Kasumi-1 (cell line): ENCODE measurements around the gene ATG16L2.
"Not testable (repeated sequence)": the region's sequence is repeated elsewhere in the genome, so short reads cannot be mapped to it uniquely, and the experiment has no call there.

Source experiments
- DNase-seq, 2 experiments: peaks; one replicate each; lab custom pipeline; 2025; lab: John Stamatoyannopoulos, UW

ATG16L2 gene

GRCh38 chr11:72779495-72780128, 34.6 kb upstream of the ATG16L2 start:
- DNase-seq, result no peak

DNA sequence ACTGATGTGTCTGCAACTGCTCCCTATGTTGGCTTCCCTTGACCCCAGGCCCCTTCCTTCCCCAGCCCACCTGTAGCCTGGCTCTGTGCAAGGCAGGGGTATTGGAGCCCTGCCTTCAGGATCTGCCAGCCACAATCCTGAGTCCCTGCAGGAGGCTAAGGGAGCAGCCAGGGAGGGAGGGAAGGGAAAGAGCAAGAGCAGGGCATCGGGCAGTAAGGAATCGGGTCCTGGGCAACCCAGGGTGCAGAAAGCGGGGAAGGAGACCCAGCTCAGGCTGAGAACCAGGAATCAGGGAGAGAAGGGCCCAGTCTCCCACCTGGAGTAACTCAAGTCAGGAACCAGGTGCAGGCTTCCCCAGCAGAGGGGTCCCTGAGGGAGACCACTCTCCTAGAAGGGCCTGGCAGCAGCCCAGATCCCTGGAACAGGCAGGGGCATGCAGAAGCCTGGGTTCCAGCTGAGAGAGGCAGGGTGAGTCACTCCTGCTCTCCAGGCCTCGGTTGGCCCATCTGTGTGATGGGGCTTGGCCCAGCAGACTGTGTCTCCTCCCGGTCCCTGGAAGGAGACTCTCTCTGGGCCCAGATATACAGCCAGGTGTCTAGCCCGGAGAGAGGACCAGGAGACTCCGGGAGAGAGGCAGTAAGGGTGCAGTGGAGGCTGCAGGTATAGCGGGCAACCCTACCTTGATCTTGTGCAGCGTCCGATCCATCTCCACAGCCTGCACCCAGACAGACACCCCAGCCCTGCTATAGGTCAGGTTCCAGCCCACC, 33.7 kb upstream of the ATG16L2 start:
- DNase-seq, result no peak

- DNase-seq, result no peak
Observed at GRCh38 chr11:72781063-72781312, 33.2 kb upstream of the ATG16L2 start.

DNA sequence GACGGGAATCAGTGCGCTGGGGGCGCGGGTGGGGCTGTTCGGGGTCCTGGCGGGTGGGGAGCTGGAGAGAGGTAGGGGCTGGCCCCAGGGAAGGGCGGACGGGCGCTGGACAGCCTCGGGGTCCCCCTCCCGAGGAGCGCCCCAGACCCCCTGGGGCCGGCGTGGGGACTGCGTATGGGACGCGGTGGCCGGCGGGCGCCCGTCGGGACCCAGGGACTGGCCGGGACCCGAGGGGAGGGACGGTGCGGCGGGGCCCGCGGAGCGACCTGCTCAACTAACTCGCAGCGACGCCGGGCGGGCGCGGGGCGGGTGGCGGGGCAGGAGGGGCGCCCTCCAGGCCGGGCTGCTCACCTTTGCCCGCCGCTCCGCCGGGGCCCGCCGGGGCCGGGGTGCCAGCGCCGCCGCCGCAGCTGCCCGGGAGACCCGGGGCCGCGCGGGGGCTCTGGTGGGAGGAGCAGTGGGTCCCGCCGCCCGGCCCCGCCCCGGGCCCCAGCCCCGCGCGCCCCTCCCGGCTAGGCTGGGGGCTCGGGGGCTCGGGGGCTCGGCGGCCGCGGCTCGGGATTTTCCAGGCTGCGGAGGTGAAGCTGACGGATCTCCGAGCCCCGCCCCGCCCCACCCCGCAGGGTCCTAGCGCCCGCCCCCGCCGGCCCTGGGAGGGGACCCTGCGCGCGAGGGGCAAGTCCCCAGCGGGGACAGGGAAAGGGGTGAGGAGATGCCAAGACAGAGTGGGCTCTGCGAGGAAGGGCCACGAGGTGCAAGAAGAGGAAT, 32.7 kb upstream of the ATG16L2 start:
- DNase-seq, result no peak

- DNase-seq, result no peak
Observed at GRCh38 chr11:72782081-72782920, 31.9 kb upstream of the ATG16L2 start.

DNA sequence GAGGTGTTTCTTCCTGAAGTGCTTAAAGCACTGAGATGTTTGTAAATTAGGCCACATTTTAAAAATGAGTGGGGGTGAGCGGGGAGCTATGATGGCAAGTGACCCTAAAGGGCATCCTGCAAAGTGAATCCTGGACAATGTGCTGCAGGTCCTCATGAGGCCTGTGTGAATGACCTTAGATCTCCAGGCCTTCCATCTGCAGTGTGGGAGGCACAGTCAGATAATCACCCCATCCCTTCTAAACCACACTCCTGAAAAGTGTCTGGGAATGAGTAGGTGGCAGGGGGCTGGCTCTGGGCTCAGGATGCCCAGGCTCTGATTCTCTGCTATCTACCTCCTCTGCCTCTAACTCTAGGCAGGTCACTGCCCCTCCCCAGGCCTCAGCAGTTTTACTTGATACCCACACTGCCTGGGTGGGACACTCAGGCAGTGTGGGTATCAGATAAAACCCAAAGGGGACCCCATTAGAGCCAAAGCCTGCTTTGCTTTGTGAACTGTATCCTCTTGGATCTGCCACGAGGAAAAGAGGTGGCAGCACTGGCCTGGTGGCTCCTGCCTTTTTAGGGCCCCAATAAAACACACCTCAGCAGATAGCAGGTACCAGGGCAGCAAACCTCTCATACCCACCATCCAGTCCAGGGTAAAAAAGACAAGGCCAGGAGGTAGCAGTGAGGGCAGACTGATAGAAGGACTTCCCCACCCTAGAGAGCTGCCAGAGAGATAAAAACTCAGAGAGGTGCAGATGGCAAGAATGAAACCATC, 30.9 kb upstream of the ATG16L2 start:
- no peak for DNase-seq

GRCh38 chr11:72784662-72785061, 29.5 kb upstream of the ATG16L2 start:
- no peak for DNase-seq

GRCh38 chr11:72786305-72787215, 27.7 kb upstream of the ATG16L2 start:
- DNase-seq, result peak; percentile 59 to 81

DNA sequence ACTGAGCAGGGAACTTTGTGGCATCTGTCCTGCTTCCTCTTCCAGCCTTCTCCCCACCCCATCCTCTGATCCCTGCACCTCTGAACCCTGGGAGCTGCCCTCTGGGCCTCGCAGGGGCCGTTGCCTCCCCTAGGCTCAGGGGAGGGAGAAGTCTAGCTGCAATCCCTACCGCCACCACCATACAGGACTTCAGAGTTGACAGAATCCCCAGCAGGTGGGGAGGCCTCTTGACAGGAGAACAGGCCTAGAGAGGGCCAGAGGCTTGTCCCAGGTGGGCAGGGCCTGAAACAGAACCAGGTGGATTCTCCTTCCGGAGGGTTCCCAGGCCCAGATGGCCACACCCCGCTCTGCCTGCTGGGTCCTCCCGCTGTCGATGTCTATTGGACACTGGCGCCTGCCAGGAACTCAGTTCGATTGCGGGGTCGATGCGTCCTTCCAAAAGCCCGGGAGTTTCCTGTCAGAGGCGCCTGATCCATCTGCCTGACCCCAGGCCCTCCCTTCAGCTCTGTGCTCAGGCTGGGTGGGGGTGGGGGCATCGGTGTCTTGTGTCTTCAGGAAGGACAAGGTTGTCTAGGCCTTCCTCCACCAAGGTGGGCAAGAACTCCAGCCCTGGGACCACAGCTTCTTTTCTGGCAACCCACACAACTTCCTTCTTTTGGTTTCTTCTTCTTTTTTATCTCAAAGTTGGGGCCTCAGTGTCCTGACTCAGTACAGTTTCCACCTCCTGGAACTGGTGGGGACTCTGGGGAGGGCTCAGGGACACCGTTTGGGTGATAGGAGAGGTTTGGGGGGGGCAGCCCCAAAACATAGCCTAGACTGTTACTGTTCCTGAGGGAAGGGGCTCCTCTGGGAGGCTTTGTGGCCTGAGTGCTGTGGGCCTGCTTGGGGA, 26.8 kb upstream of the ATG16L2 start:
- peak; percentile 76 to 81 for DNase-seq

DNA sequence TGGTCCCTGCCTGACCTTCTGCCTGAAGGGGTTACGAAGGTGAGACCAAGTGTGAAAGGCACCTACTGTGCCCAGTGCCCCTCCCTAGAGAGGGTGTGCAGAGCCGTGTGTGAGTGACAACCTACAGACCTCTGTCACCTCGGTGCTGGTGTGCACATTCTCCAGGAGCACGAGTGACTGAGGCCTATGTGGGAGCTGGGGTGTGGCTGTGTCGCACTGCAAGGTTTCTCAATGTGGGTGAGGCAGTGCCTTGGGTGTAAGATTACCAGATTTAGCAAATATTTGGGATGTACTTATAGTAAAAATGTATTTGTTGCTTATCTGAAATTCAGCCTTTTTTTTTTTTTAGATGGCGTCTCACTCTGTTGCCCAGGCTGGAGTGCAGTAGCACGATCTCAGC, 26.0 kb upstream of the ATG16L2 start:
- DNase-seq, result no peak

- DNase-seq, result no peak
Observed at GRCh38 chr11:72789493-72790131, 24.6 kb upstream of the ATG16L2 start.

DNA sequence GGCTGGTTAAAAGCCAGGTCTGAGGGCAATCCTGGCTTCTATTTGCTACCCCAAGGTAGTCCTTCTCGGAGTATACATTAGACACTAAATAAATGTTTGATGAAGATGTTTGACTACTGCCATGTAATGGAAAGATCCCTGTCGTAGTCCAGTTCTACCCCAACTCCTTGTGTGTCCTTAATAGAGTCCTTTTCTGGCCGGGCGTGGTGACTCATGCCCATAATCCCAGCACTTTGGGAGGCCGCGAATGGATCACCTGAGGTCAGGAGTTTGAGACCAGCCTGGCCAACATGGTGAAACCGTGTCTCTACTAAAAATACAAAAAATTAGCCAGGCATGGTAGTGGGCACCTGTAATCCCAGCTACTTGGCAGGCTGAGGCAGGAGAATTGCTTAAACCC, 23.0 kb upstream of the ATG16L2 start:
- DNase-seq, result not testable (repeated sequence)

GRCh38 chr11:72792437-72793021, 21.7 kb upstream of the ATG16L2 start:
- no peak for DNase-seq

DNA sequence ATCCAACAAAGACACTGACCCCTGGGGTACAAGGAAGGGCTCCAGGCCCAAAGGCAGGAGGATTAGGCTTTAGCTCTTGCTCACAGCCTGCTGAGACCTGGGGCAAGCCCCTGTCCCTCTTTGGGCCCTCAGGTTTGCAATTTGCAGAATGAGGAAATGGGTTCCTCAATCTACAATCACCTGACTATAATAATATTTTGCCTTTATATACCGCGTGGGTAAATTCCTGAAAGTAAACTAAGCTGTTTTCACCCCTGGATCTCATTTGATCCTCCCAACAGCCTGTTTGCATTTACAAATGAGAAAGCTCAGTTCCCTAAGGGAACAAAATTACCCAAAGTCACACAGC, 21.2 kb upstream of the ATG16L2 start:
- DNase-seq, result no peak

- DNase-seq, result peak; percentile 93 to 96
Observed at GRCh38 chr11:72793425-72794367, 20.5 kb upstream of the ATG16L2 start, which contains the start of gene STARD10. TSS of gene STARD10 (minus strand) at chr11:72794047. CDS start at chr11:72781181, 12,866 bp downstream.

DNA sequence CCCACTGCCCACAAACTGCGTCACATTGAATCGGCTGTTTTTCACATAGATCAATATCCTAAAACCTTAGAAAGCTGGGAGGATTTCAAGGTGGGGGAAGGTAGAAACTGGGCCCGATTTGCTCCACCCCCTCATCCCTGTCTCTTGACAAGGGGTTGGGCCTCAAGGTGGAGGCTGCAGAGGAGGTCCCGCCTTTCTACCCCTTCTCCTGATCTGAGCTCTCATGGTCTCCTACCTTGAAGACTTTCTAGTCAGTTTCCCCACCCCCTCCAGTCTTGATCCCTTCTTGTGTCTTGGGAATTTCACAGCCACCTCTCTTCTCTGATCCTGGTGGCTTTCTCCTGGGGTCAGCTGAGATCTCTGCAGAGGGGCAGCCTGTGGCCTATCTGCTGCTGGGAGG, 15.8 kb upstream of the ATG16L2 start:
- DNase-seq, result no peak

DNA sequence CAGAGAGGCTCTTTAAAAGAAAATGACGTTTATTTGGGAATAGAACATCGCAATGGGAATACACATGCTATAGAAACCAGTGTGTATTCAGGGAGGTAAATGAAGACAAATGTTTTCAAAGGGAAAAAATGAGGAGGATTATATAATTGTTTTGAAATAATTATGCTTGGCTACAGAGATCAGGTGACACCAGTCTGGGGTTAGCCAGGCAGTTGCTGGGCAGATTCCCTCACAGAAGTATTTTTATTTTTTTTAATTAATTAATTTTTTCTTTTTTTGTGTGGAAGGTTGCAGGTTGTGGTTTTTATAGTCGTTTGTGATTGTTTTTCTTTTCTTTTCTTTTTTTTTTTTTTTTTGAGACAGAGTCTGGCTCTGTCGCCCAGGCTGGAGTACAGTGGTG, 14.8 kb upstream of the ATG16L2 start:
- DNase-seq, result no peak
